ENCODE data around the gene KCNQ1. TPM values are rescaled to one million over a fixed set of nuclear protein-coding genes. Genes with fewer than 3 reads are reported as not detected.

The KCNQ1 gene
- total and polyA plus RNA-seq, 9 of the 15 experiments (the other 6 are each of a cell fraction or from before 2014, with no cell fraction given): 0.44 TPM; not detected in 8

DNA sequence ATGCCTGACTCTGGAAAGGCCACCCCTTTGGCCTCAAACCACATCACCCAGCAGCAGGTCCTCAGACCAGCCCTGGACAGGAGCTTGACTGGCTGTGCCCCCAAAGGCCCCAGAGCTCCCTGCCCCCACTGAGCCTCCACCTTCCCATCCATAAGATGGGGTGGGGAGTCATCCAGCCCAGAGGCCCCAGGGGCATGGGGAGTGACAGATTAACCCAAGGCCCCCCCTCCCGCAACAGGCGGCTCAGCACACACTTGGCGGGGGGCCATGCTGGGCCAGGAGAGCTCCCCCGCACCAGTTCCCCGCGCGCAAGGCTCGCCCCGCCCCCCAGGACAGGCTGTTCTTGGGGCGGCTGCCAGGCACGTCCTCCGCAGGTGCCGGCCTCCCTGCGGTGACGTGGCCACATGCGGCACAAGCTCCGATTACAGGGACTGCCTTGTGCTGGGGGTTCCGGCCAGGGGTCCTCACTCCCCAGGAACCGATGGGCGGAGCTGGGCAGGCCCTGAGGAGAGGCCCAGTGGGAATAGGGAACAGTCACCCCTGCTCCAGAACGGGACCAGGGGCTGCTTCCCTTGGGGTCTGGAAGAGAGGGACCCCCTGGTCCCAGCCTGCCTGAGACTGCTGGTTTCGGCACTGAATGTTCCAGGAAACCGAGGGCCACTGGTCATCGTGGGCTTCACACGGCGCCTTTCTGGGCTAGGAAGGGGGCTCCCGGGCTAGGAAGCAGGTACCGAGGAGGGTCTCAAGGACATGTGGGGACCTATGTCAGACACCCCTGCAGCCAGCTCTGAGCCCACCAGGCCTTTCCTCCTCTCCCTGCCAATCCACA is 445.9 kb downstream of the KCNQ1 start (continued):
- TF ChIP-seq MYBL2 (IDR thresholded peaks at IDR 0.05; ENCODE audit: low read depth) (no peak), MYBL2 (CRISPR knock-in tag; IDR thresholded peaks at IDR 0.05; ENCODE audit: borderline replicate concordance) (no peak), ASH1L (IDR thresholded peaks at IDR 0.05; ENCODE audit: borderline replicate concordance, low read depth, partially characterized antibody) (no peak), HDAC1 (IDR thresholded peaks at IDR 0.05) (peak; percentile 50 to 74; a peak in 2 of 4 replicates), HCFC1 (IDR thresholded peaks at IDR 0.05; ENCODE audit: low read depth, low read length) (no peak; the same call in 1 of the 2 replicates), SMARCB1 (IDR thresholded peaks at IDR 0.05; ENCODE audit: insufficient read length, low read depth) (no peak), NR3C1 (CRISPR knock-in tag; IDR thresholded peaks at IDR 0.05) (no peak), GABPA (tag; conservative IDR thresholded peaks at IDR 0.05; ENCODE audit: low read depth) (0 out of 2 replicates have a peak, but pooled peaks have one; percentile 30), SOX6 (IDR thresholded peaks at IDR 0.05) (peak; percentile 74), COPS2 (conservative IDR thresholded peaks at IDR 0.05) (no peak), PCBP2 (IDR thresholded peaks at IDR 0.05; ENCODE audit: low read depth, low read length, poor library complexity, severe bottlenecking) (no peak), KDM4B (IDR thresholded peaks at IDR 0.05; ENCODE audit: borderline replicate concordance in 2 of 2, low read depth in 1 of 2) (peak in 1 of 2 experiments; percentile 79; a peak in 1 of 4 replicates), ZNF76 (CRISPR knock-in tag; IDR thresholded peaks at IDR 0.05; ENCODE audit: borderline replicate concordance) (no peak), ZNF280A (IDR thresholded peaks at IDR 0.05; ENCODE audit: low read depth, partially characterized antibody) (no peak), RBM17 (IDR thresholded peaks at IDR 0.05; ENCODE audit: borderline replicate concordance, low read depth, low read length) (no peak), ZNF699 (CRISPR knock-in tag; IDR thresholded peaks at IDR 0.05; ENCODE audit: insufficient replicate concordance) (no peak), NR2F6 (CRISPR knock-in tag; IDR thresholded peaks at IDR 0.05) (no peak), MCM5 (IDR thresholded peaks at IDR 0.05; ENCODE audit: low read depth) (no peak), MTA3 (IDR thresholded peaks at IDR 0.05; ENCODE audit: borderline replicate concordance) (peak; percentile 50; the same call in 1 of the 2 replicates), ELF4 (CRISPR knock-in tag; IDR thresholded peaks at IDR 0.05) (no peak), ARHGAP35 (IDR thresholded peaks at IDR 0.05; ENCODE audit: partially characterized antibody) (no peak), TCF7 (IDR thresholded peaks at IDR 0.05; ENCODE audit: borderline replicate concordance) (0 out of 2 replicates have a peak, but pooled peaks have one; percentile 27), BCL6 (CRISPR knock-in tag; IDR thresholded peaks at IDR 0.05) (no peak), ETV5 (CRISPR knock-in tag; IDR thresholded peaks at IDR 0.05; ENCODE audit: low read depth) (peak; percentile 38), NFXL1 (CRISPR knock-in tag; IDR thresholded peaks at IDR 0.05) (no peak)
